HCT116 (cell line): ENCODE data around the gene ACOT4. TPM values are rescaled to one million over a fixed set of nuclear protein-coding genes. Genes with fewer than 3 reads are reported as not detected.

Source experiments
- total RNA-seq: library from RNA; stranded (reverse); gene quantifications from one replicate; pipeline ENCODE4 v1.2.1, GENCODE V29; 2021; ENCODE audit not compliant: unreplicated experiment

The ACOT4 gene
- total RNA-seq, 1 experiment from 2014 or later: not detected

Other genes with a start within 250 kb of the ACOT4 start
- gene NUMB, start 133.3 kb upstream of the ACOT4 start, total RNA-seq: 43.0 TPM
- gene RIOX1, start 100.9 kb upstream of the ACOT4 start, total RNA-seq: 4.2 TPM
- gene ACOT1, start 54.7 kb upstream of the ACOT4 start, total RNA-seq: not detected
- not detected for gene HEATR4, start 32.9 kb upstream of the ACOT4 start, total RNA-seq
- gene ACOT2, start 22.7 kb upstream of the ACOT4 start, total RNA-seq: 0.44 TPM
- not detected for gene ACOT6, start 20.6 kb downstream of the ACOT4 start, total RNA-seq
- gene DNAL1, start 53.1 kb downstream of the ACOT4 start, total RNA-seq: 14.6 TPM
- 24.6 TPM for gene PNMA1, start 122.5 kb downstream of the ACOT4 start, total RNA-seq